HG02885 (cell line): ENCODE measurements around the gene PGAM5.

Experiments
- ATAC-seq: cut with Tn5 transposase; IDR thresholded peaks from one replicate; pipeline ENCODE4 v1.9.1; 2021; ENCODE audit warnings: mild to moderate bottlenecking; ENCODE audit not compliant: unreplicated experiment, poor library complexity

Gene PGAM5

DNA sequence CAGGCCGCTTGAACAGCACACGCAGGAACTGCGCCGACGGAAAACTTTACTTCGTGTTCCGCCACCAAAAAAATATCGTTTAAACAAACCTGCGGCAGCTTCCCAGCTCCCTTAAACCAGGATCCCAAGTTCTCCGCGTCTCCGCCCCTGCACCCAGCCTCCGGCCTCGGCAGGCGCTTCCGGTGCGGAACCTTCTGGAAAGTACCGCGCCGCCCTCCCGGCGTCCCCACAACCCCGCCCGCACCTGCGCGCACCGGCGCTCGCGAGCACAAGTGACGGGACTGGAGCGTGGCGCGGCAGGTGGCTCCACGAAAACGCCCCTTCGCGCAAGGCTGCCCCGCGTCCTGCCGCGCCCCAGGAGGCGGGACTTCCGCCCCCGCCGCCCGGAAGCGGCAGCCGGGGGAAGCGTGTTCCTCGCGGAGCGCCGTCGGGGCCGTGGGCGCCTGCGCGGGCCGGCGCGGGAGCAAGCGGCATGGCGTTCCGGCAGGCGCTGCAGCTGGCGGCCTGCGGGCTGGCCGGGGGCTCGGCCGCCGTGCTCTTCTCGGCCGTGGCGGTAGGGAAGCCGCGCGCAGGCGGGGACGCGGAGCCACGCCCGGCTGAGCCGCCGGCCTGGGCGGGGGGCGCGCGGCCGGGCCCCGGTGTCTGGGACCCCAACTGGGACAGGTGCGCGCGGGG, at the start of gene PGAM5:
Gene PGAM5, plus strand, starts transcription at position 438 of the 675 bp plus-strand sequence. Its CDS starts 35 bp downstream, at position 473.
- ATAC-seq, result peak; percentile 87

DNA sequence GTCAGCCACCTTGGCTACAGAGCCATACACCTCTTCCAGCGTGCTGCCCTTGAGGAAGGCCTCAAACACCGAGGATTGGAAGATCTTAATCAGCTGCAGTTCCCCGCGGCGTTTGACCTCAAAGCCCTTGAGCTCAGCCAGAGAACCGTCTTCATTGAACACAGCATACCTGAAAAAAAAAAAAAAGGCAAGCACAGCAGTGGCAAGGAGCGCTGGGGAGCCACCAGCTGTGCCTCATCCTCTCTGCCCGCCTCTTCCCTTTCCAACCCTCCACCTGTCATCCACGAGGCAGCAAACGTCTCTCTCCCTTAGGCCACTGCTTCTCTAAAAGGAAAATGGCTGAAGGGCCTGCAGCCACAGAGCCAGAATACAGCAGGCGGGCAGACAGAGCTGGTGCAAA, 49.6 kb upstream of the PGAM5 start:
- ATAC-seq, result no peak

DNA sequence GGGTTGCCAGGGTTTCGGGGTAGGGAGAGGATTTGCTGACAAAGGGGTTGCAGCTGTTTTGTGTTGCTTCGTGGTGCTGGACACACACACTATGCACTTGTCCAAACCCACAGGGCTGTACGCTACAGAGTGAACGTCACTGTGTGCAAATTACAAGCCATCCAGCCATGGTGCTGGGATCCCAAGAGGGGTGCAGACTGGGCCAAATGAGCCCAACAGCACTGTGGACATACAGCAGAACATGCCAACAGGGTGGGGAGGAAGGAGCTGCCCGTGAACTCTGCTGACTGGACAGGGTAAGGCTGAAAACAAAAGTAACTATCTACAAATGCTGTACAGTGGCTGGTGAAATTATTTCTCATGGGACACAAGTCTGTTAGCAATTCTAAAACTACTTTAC, 48.7 kb upstream of the PGAM5 start:
- no peak for ATAC-seq

DNA sequence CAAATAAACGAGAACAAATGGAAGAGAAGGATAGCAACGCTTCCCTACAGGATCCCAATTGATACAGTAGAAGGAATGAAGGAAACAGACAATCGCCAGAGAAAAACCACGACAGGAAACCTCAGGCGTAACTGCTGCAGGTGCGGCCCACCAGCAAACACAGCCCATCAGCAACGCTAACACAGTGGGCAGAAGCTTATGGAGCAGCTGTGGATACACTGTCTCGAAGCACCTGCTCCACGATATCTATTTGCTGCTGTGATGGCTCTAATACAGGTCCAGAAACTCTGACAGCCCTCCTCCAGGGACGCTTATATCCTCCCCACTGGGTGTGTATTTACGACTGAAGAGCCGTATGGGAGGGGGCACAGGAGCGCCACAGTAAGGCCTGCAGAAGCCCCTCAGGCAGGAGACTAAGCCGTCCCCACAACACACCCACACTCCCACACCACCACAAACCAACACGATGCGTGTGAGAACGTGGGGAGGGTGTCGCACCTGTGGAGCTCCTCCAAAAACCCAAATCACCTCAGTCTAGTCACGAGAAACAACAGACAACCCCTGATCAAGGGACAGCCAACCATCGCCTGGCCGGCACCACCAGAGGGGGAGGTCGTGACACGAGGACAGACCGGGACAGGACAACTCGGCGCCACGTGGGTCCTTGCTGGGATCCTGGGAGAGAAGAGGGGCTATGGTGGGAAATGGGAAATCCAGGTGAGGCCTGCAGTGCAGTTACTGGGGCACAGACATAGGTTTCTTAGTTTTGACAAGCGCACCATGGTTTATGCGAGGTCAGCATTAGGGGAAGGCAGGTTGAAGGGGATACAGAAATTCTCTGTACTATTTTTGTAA, 47.5 kb upstream of the PGAM5 start:
- ATAC-seq, result no peak

DNA sequence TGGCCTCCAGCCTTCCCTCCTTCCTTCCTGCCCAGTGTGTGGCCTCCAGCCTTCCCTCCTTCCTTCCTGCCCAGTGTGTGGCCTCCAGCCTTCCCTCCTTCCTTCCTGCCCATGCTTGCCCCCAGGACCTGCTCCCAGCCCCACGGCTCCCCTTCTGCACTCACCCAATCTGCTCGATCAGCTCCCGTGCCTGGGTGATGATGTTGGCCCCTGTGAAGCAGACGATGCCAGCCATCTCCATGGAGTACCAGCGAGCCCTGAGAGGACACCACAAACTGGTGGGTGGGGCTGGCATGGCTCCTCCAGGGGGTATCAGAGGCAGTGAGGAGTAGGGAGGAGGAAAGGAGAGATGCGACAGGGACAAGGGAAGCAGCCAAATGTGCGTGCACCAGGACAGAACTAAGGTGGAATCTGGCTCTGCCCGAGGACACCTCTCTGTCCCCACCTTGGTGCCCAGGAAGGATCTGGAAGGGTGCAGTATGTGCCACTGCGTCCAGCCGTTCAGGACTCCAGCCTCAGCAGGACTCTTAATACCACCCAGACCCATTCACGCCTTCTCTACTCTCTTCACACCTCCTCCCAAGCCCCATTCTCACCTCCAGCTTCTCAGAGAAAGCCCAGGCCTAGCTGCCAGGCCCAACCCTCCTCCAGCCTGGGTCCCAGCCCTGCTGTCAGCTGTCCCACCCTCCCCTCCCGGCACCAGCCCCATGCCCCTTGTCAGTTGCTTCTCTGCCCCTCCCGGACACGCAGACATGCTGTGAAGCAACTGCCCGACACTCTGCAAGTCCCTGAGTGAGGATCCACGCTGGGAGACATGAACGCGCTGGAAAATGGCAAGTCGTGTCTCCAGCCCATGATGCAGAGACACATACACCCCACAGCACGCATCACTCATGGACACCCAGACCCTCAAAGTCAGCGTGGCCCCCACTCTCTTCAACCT, 46.2 kb upstream of the PGAM5 start:
- ATAC-seq, result no peak

DNA sequence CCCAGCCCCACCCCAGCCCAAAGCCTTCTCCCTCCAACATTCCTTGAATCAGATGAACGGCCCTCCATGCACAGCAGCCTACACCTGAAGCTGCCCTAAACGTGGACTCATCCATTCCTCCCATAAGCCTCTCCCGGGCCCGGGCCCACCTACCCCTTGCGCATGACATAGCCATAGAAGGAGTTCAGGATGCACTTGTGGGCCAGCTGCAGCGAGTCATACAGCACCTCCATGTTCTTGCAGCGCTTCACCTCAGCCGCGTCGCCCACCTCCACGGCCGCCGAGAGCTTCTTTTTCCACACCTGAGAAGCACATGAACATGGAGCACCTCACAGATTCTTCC, 45.5 kb upstream of the PGAM5 start:
- ATAC-seq, result no peak

DNA sequence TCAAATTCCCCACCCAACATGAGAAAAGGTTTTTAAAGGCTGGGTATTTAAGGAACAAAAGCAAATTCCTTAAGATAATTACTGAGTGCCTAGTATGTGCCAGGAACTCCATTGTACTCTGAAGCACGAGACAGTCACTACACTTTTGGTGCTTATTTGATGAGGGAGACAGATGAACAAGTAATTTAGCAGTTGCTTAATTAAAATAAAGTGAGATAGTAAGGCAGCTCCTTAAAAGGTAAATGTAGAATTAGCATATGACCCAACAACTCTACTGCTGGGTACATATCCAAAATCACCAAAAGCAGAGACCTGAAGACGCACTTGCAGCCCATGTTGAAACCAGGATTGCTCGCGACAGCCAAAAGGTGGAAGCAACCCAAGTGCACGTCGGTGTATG, 44.8 kb upstream of the PGAM5 start:
- ATAC-seq, result no peak

DNA sequence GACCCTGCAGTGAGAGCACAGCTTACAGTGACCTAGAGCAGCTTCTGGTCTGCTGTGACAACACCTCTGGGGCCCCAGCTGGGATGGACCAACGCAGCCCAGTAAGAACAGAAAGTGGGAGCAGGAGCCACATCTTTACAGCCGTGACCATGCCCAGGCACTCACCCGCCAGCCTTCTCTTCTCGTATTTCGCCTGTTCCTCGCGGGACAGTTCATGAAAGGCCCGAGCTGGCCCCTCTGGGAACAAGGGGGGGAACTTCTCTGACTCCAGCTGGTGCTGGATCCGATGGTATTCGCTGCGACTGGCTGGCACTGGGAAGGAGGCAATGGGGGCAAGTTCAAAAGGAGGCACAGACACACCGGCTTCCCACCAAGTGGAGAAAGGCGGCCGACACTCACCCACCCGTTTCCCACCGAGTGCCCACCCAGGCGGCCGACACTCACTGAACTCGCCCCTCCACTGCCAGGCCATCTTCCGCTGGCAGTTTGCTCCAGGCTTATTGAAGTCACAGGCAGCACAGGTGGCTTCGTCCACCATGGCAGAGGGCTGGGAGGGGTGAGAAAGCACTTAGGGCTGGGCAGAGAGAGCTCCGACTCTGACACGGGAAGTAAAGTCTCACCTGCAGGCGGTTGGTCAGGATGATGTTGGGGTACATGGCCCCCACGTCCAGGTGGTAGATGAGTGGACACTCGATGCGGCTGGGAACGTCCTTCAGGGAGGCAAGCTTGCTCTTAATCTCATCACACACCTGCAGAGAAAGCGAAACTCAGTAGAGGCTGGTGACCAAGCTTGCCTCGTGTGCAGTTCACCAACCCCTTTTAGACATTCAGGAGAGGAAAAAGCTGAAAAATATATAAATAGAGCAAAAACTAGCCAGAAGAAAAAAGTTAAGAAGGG, 42.2 kb upstream of the PGAM5 start:
- no peak for ATAC-seq

DNA sequence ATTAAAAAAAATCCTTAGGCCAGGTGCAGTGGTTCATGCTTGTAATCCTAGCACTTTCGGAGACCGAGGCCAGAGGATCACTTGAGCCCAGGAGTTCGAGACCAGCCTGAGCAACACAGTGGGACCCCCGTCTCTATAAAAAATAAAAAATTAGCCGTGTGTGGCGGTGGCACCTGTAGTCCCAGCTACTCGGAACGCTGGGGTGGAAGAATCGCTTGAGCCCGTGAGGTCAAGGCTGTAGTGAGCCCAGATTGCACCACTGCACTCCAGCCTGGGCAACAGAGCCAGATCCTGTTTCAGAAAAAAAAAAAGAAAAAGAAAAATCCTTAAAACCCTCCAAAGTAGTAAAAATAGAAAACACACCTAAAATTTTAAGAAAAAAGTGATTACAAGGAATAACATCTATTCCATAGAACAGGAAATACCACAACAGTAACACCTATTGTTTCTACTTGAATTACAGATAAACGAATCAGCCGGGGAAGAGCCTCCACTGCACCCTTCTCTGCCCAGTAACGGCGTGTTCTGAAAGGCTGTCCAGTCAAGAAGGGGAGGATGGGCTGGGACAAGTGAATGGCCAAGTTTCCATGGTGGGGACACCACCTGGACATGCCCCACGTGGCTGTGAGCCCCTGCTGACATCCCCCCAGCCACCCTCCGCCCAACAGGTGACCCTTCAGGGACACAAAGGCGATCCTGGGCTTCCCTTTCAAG, 41.3 kb upstream of the PGAM5 start:
- ATAC-seq, result no peak

DNA sequence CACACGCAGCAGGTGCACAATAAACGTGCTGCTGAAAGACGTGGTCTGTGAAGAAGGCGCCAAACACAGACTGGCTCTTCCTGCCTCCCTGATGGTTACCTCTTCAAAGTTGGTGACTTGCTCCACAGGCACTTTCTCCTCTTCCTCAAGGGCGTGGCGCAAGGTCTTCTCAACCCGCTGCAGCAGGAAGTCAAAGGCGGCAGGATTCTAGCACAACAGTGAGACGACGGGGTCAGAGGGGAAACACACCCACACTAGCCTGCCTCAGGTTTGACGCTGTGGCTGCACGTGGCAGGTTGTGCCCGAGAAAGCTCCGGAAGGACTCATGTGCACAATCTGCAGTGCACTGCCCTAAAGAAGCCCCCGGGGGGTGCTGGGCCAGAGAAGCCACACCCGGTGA, 38.5 kb upstream of the PGAM5 start:
- ATAC-seq, result no peak

DNA sequence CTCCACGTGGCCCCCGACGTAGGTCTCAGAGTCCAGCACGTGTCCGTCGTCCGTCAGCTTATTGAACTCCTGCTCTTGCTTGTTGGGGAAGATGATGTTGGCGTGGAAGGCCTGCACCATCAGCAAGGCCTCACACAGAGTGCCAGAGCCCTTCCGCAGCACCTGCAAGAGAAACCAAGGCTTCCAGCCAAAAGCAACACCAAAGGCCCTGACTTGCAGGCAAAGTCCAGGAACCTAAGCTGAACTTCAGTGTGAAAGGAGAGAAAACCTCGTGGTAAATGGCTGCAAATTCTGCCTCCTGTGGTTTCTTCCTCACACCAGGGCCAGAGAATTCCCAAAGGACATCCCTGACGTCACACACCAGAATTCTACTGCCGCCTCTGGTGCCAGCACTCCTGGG, 38.0 kb upstream of the PGAM5 start:
- no peak for ATAC-seq

DNA sequence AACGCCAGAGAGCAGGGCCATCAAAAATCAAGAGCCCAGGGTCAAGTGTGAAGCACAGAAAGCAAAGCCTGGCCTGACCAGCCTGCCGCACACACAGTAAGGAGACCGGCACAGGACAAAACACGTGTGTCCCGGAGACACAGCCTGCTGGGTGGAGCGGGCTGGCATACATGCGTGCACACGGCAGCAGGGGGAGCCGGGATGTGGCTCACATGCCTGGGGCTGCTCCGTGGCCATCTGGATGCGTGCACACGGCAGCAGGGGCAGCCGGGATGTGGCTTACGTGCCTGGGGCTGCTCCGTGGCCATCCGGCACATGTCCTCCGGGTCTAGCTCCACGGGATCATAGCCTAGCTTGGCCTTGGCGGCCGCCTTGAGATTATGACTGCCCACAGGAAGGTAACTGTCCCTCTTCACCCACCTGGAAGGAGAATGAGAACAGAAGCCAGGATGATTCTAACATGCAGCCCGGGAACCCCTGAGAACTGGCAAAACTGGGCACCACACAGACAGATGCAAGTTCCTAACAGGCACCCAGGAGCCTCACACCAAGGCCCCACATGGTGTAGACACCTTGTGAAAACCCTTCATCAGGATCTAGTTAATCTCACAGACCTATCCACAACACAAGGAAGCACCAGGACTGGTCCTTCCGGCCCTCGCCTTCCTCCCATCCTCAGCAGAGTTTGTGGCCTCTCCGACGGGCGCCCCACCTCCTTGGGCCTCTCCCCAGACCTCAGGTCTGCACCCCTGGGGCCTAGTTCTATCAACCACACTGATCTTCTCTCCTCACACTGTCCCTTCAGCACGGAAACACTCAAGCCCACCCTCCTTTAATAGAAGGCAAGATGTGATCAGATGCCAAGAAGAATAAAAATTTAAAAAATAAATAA, 37.1 kb upstream of the PGAM5 start:
- no peak for ATAC-seq

DNA sequence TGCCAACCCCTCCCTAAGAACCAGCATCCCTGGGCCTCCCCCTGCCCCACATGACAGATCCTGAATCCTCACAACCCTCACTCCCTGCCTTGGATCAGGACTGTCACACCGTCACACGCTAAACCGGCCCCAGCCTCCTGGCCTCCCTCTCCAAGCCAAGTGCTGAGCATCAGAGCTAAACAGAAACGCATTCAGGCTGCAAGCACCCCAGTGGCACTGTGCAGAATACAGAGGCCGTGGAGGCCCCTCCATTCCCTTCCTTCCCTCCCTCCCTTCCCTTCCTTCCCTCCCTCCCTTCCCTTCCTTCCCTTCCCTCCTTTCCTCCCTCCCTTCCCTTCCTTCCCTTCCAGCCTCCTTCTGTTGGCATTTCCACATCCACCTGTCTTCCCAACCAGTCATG, 36.1 kb upstream of the PGAM5 start:
- ATAC-seq, result no peak

DNA sequence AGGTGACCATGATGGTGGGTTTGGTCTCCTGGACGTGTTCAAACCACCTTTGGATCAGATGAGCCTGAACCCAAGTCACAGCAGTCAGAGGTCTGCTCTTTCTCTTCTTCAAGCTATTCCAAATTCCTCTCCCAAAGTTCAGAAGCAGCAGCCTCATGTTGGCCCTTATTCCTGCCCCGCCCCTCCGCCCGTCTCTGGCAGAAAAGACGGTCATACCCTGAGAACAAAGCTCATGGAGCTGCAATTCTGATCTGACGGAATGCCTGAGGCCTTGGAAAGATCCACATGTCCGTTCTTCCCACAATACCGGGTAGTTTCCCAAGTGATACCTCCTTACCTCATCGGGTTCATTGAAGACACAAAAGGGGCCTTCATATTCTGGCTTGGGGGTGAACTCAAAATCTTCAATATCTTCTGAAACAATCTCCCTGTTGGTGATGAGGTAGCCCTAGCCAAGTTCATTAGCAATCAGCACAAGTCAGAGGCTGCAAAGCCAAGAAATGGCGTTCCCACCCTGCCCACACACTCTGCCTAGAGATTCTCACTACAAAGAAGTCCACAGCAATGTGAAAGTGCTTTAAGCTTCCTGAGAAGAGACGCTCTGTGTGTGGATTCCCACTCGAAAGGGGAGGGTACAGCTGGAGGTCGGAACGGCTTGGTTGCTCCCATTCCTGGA, 34.7 kb upstream of the PGAM5 start:
- no peak for ATAC-seq

DNA sequence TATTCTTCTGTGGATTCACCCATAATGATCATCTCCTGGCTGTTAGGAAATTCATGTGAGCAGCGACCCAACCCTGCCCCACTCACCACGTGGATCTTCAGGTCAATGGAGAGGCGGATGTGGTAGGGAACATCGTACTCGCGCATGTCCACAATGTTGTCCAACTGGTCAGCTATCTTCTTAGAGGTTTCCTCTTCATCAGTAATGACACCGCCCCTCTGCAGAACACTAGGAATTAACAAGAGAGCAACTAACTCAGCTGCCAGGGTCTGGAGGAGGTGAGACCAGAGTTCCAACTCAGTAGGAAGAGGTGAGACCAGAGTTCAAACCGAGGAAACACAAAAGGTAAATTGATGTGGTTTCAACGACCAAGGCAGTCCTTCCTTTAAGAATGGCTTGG, 33.1 kb upstream of the PGAM5 start:
- ATAC-seq, result no peak

DNA sequence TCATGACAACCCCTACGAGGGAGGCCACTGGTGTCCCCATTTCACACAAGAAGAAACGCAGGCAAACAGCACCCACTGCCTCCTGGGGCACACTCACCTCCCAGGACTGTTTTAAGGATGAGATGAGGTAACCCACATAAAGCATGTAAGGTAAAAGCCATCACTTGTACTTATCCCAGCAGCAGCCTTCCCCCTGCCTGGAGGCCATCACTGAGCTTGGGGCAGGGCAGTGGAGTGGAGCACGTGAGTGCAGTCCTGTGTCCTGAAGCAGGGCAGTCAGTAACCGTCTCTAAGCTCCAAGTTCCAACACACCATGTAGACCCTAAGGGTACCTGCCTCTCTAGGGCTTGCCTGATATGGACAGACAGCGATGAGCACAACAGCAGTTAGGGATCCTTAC, 25.2 kb upstream of the PGAM5 start:
- no peak for ATAC-seq

DNA sequence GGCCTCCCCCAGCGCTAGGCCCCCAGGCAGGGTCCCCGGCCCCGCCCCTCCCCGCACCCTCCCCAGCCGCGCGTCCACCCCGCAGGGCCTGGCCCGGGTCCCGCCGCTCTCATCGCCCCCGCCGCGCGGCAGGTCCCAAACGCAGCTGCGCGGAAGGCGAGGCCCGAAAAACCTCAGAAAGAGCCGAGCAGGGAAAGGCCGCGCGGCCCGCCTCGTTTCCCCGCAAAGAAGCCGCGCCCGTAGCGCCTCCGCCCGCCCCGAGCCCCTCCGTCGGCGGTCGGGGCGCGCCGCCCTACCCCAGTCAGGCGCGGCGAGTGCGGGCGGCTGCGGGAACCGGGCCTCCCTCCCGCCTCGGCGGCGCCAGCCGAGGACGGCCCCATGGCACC, 23.8 kb upstream of the PGAM5 start:
- peak; percentile 24 for ATAC-seq
